Measurements from ENCODE around the gene EML6. TPM values are rescaled to one million over a fixed set of nuclear protein-coding genes. Genes with fewer than 3 reads are reported as not detected.
A peak's percentile ranks its signal among the peaks of the same experiment; 100 is the strongest.

The EML6 gene
- total RNA-seq, 2 experiments from 2014 or later = 1.2 to 1.7 TPM

GRCh38 chr2:54720563-54720962, 2.9 kb upstream of the EML6 start:
- H3K4me3 Mint-ChIP-seq = no peak overlapping the region
- H3K4me1 Mint-ChIP-seq (ENCODE audit: low read depth) = peaks cover 11% of the 10 kb centered on the region
- H3K27me3 Mint-ChIP-seq = peaks cover 22% of the 10 kb centered on the region
- CTCF ChIA-PET = interaction anchor here (1.7 to 3.2 kb wide), 2 partner anchors 11 to 15 kb away, joined by 5 to 17 read pairs; no protein-coding TSS in a partner anchor
- no peak for ATAC-seq
- H3K9me3 Mint-ChIP-seq = no peaks in the 10 kb centered on the region
- no peak overlapping the region for H3K27ac Mint-ChIP-seq
- POLR2A ChIA-PET = no interaction called here
- TF ChIP-seq, protein P1, sequence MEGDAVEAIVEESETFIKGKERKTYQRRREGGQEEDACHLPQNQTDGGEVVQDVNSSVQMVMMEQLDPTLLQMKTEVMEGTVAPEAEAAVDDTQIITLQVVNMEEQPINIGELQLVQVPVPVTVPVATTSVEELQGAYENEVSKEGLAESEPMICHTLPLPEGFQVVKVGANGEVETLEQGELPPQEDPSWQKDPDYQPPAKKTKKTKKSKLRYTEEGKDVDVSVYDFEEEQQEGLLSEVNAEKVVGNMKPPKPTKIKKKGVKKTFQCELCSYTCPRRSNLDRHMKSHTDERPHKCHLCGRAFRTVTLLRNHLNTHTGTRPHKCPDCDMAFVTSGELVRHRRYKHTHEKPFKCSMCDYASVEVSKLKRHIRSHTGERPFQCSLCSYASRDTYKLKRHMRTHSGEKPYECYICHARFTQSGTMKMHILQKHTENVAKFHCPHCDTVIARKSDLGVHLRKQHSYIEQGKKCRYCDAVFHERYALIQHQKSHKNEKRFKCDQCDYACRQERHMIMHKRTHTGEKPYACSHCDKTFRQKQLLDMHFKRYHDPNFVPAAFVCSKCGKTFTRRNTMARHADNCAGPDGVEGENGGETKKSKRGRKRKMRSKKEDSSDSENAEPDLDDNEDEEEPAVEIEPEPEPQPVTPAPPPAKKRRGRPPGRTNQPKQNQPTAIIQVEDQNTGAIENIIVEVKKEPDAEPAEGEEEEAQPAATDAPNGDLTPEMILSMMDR (IDR thresholded peaks at IDR 0.05) = no peak
- no peaks in the 10 kb centered on the region for H3K36me3 Mint-ChIP-seq (ENCODE audit: low read depth)
- DNase-seq = no peak
- intact Hi-C loops (cut with micrococcal nuclease) = loop anchor here (5.0 kb wide), 1 partner anchor 117 kb away; no protein-coding TSS in a partner anchor

DNA sequence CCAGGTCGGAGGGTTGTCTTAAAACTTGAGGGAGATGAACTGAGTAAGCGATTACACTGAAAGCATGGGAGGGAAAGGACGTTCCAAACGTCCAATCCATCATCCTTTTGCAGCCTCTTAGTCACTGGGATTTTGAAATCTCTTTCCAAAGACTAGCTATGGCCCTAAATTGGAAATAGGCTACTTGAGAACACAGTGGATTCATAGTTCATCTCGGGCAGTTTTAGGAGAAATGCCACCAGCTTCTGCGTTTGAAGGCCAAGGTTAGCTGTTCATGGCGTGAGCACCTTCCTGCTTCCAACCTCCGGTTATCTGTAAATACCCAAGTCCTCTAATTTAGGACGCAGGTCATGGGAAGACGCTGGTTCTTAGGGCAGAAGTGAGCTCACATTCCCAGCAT, 821 bp upstream of the EML6 start:
- H3K27ac Mint-ChIP-seq = peak overlapping the region; percentile 70
- no peaks in the 10 kb centered on the region for H3K36me3 Mint-ChIP-seq (ENCODE audit: low read depth)
- peaks cover 35% of the 10 kb centered on the region for H3K27me3 Mint-ChIP-seq
- no peak for ATAC-seq
- TF ChIP-seq, protein P1 (IDR thresholded peaks at IDR 0.05) = no peak
- peak overlapping the region; percentile 82 for H3K4me3 Mint-ChIP-seq
- DNase-seq = peak; percentile 11
- H3K9me3 Mint-ChIP-seq = no peaks in the 10 kb centered on the region
- CTCF ChIA-PET = interaction anchor here (1.0 to 3.3 kb wide), 11 partner anchors 8 to 451 kb away, joined by 3 to 17 read pairs (median 4); partner anchors contain the start of gene RTN4
- H3K4me1 Mint-ChIP-seq (ENCODE audit: low read depth) = peaks cover 15% of the 10 kb centered on the region
- intact Hi-C loops (cut with micrococcal nuclease) = loop anchor here (5.0 kb wide), 1 partner anchor 115 kb away; no protein-coding TSS in a partner anchor
- POLR2A ChIA-PET = interaction anchor here (0.6 to 2.0 kb wide), 2 partner anchors 16 to 27 kb away, joined by 3 to 8 read pairs; no protein-coding TSS in a partner anchor

DNA sequence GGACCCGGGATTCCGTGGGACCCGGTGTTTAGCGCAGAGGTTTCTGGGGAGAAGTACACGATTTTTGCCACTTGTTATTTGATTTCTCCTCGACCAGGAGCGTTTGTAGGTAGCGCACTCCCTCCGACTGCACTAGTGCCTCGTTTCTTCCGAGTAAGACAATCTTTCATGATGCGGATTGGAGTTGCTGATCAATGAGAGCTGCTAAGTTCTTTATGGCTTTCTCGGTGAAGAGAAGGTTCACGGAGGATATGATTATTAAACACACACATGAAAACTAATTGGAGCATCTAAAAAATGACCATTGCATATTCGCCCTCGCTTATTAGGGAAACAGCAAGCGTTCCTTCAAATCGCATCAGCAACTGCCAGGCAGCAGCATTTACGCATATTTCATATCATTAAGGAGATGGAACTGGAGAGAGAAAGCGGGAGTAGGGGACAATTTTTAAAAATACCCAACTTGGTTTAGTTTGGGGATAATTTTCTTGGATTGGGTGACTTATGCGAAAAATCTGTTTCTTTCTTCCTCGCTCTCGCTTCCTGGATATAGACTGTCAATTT, 616 bp downstream of the EML6 start:
- Mint-ChIP-seq H3K4me3 (peak overlapping the region; percentile 82), H3K27ac (peak overlapping the region; percentile 35), H3K36me3 (ENCODE audit: low read depth) (no peaks in the 10 kb centered on the region), H3K27me3 (peaks cover 34% of the 10 kb centered on the region), H3K4me1 (ENCODE audit: low read depth) (peaks cover 15% of the 10 kb centered on the region), H3K9me3 (no peaks in the 10 kb centered on the region)
- intact Hi-C loops (cut with micrococcal nuclease) = loop anchor here (5.0 kb wide), 1 partner anchor 113 kb away; no protein-coding TSS in a partner anchor
- TF ChIP-seq, protein P1 (IDR thresholded peaks at IDR 0.05) = peak; percentile 5
- CTCF ChIA-PET = interaction anchor here (0.9 to 3.3 kb wide), 10 partner anchors 8 to 449 kb away, joined by 3 to 17 read pairs (median 4); partner anchors contain the start of gene RTN4
- no peak for DNase-seq
- ATAC-seq = no peak
- POLR2A ChIA-PET = interaction anchor here (2.0 kb wide), 1 partner anchor 17 kb away, joined by 8 read pairs; no protein-coding TSS in a partner anchor

DNA sequence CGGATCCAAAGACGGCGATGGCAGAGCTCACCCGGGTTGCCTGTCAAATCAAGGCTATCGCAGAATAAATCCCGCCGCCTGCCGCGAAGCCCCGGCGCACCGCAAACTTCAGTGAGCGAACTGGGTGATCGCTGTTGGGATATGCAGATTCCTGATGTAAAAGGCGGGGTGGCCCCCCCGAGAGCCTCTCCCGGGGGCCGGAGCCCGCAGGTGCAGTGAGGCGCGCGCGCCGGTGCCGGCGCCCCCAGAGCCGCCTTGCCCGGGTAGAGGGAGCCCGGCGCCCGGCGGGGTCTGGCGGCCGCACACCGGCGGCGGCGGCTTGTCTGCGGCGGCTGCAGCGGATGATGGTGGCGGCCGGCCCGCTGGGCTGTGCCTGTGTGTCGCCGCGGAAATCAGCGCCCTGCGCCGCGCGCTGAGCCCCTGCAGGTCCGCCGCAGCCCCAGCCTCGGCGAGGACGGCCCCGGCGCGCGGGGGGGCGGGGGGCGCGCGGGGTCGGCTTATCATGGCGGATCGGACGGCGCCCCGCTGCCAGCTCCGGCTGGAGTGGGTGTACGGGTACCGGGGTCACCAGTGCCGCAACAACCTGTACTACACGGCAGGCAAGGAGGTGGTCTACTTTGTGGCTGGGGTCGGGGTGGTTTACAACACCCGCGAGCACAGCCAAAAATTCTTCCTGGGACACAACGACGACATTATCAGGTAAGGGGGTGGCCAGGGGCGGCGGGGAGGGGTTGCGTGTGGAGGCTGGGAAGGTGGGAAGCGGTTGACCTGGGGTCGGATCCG, 1.3 kb downstream of the EML6 start:
- H3K9me3 Mint-ChIP-seq = no peaks in the 10 kb centered on the region
- ChIA-PET POLR2A (interaction anchor here (2.0 kb wide), 1 partner anchor 18 kb away, joined by 8 read pairs; no protein-coding TSS in a partner anchor), CTCF (interaction anchor here (0.9 to 3.3 kb wide), 5 partner anchors 8 to 115 kb away, joined by 3 to 17 read pairs (median 9); no protein-coding TSS in a partner anchor)
- H3K4me3 Mint-ChIP-seq = peak overlapping the region; percentile 82
- no peaks in the 10 kb centered on the region for H3K36me3 Mint-ChIP-seq (ENCODE audit: low read depth)
- peak; percentile 45 for DNase-seq
- H3K27me3 Mint-ChIP-seq = peaks cover 34% of the 10 kb centered on the region
- H3K27ac Mint-ChIP-seq = peak overlapping the region; percentile 18
- ATAC-seq = no peak
- H3K4me1 Mint-ChIP-seq (ENCODE audit: low read depth) = peaks cover 15% of the 10 kb centered on the region
- TF ChIP-seq, protein P1 (IDR thresholded peaks at IDR 0.05) = no peak
- intact Hi-C loops (cut with micrococcal nuclease) = loop anchor here (5.0 kb wide), 1 partner anchor 113 kb away; no protein-coding TSS in a partner anchor

Data from activated CD8-positive, alpha-beta T cell treated with anti-CD3 and anti-CD28 coated beads for 36 hours (primary cell).